ENCODE data around the gene KPNA4.

KPNA4 gene

GRCh38 chr3:160473221-160473620, 92.2 kb downstream of the KPNA4 start:
- H3K4me3 ChIP-seq (replicated peaks in 1 of 2; ENCODE audit: low read depth in 2 of 2, low read length in 2 of 2), result no peak overlapping the region
- TF ChIP-seq CTCF (IDR thresholded peaks at IDR 0.05; ENCODE audit: low read depth, low read length), result peak; percentile 19
- peak in 1 of 2 donors; percentile 87 for DNase-seq (ENCODE audit: low read depth in 2 of 2)

- no peak overlapping the region for H3K4me3 ChIP-seq (replicated peaks in 1 of 2; ENCODE audit: low read depth in 2 of 2, low read length in 2 of 2)
- TF ChIP-seq CTCF (IDR thresholded peaks at IDR 0.05; ENCODE audit: low read depth, low read length), result no peak
- DNase-seq (ENCODE audit: low read depth in 2 of 2), result no peak
Measured at GRCh38 chr3:160472344-160472743, 93.0 kb downstream of the KPNA4 start.

- H3K4me3 ChIP-seq (replicated peaks in 1 of 2; ENCODE audit: low read depth in 2 of 2, low read length in 2 of 2), result no peak overlapping the region
- TF ChIP-seq CTCF (IDR thresholded peaks at IDR 0.05; ENCODE audit: low read depth, low read length), result no peak
- DNase-seq (ENCODE audit: low read depth in 2 of 2), result no peak
Measured at GRCh38 chr3:160471892-160472291, 93.5 kb downstream of the KPNA4 start.

GRCh38 chr3:160470181-160470580, 95.2 kb downstream of the KPNA4 start:
- no peak for DNase-seq (ENCODE audit: low read depth in 2 of 2)
- no peak for TF ChIP-seq CTCF (IDR thresholded peaks at IDR 0.05; ENCODE audit: low read depth, low read length)
- H3K4me3 ChIP-seq (replicated peaks in 1 of 2; ENCODE audit: low read depth in 2 of 2, low read length in 2 of 2), result no peak overlapping the region

GRCh38 chr3:160464971-160465370, 100.4 kb downstream of the KPNA4 start:
- H3K4me3 ChIP-seq (replicated peaks in 1 of 2; ENCODE audit: low read depth in 2 of 2, low read length in 2 of 2), result no peak overlapping the region
- no peak for DNase-seq (ENCODE audit: low read depth in 2 of 2)
- no peak for TF ChIP-seq CTCF (IDR thresholded peaks at IDR 0.05; ENCODE audit: low read depth, low read length)

GRCh38 chr3:160464321-160464720, 101.0 kb downstream of the KPNA4 start:
- no peak for TF ChIP-seq CTCF (IDR thresholded peaks at IDR 0.05; ENCODE audit: low read depth, low read length)
- DNase-seq (ENCODE audit: low read depth in 2 of 2), result no peak
- no peak overlapping the region for H3K4me3 ChIP-seq (replicated peaks in 1 of 2; ENCODE audit: low read depth in 2 of 2, low read length in 2 of 2)

- DNase-seq (ENCODE audit: low read depth in 2 of 2), result no peak
- no peak overlapping the region for H3K4me3 ChIP-seq (replicated peaks in 1 of 2; ENCODE audit: low read depth in 2 of 2, low read length in 2 of 2)
- TF ChIP-seq CTCF (IDR thresholded peaks at IDR 0.05; ENCODE audit: low read depth, low read length), result no peak
Measured at GRCh38 chr3:160460033-160460432, 105.3 kb downstream of the KPNA4 start.
